ENCODE measurements around the gene RNF31.

Gene RNF31

DNA sequence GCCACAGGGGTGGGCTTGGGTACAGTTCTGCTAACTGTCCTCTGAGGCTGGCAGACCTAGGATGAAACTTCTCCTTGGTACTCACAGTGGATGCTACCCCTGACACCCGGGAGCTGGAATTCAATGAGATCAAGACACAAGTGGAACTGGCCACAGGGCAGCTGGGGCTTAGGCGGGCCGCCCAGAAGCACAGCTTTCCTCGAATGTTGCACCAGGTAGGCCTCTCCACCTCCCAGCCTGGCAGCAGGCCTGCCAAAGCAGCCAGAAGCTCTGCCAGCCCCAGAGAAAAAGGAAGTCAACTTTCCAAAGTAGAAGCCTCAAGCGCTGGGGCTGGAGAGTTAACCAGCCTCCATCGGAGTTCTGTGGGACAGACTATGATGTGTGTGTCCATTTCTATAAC is 30.1 kb upstream of the RNF31 start:
- no peak for DNase-seq

DNA sequence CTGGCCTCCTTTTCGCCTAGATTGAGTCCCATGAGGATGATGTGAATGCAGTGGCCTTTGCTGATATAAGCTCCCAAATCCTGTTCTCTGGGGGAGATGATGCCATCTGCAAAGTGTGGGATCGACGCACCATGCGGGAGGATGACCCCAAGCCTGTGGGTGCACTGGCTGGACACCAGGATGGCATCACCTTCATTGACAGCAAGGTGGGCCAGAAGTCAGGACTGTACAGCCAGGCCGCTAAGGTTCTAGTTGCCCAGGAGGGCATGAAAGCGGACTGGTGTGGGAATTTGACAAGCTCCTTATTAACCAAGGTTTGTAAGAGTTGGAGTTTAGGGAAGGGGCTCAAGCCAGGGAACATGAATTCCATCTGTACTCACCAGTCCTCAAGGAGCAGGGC is 27.6 kb upstream of the RNF31 start:
- no peak for DNase-seq

DNA sequence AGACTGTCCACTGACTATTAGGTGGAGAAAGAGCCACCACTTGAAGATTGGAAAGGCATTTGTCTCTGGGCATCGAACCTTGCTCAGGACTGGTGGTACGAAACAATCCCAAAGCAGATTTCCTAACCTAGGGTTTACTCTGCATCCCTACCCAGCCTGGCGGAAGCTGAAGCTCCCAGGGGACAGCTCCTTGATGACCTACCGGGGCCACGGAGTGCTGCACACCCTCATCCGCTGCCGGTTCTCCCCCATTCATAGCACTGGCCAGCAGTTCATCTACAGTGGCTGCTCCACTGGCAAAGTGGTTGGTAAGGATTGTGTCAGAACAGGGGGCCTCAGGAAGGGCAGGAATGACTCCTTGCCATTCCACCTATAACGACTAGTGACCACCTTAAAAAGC is 26.1 kb upstream of the RNF31 start:
- no peak for DNase-seq

DNA sequence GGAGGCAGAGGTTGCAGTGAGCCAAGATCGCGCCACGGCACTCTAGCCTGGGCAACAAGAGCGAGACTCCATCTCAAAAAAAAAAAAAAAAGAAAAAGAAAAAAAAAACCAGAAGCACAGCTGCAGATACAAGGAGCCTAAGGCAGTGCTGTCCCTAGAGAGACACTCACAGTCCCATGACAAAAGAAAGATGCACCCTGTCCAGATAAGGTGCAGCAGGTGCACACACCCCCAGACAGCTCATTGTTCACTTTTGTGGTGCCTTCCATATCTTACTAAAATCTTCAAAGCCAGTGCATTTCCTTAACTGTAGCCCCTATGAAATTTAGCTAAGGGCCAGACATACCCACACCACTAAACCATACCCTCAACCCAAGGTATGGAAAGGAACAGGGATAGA is 24.9 kb upstream of the RNF31 start:
- DNase-seq, result no peak

DNA sequence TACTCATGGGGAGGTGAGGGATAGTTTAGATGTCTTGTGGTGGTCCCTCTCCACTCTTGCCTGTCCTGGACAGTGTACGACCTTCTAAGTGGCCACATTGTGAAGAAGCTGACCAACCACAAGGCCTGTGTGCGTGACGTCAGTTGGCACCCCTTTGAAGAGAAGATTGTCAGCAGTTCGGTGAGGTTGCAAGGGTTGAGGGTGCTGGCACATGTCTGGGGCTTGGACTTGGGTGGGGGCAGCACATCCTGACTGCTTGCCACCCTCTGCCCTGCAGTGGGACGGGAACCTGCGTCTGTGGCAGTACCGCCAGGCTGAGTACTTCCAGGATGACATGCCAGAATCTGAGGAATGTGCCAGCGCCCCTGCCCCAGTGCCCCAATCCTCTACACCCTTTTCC is 24.4 kb upstream of the RNF31 start:
- DNase-seq, result no peak

DNA sequence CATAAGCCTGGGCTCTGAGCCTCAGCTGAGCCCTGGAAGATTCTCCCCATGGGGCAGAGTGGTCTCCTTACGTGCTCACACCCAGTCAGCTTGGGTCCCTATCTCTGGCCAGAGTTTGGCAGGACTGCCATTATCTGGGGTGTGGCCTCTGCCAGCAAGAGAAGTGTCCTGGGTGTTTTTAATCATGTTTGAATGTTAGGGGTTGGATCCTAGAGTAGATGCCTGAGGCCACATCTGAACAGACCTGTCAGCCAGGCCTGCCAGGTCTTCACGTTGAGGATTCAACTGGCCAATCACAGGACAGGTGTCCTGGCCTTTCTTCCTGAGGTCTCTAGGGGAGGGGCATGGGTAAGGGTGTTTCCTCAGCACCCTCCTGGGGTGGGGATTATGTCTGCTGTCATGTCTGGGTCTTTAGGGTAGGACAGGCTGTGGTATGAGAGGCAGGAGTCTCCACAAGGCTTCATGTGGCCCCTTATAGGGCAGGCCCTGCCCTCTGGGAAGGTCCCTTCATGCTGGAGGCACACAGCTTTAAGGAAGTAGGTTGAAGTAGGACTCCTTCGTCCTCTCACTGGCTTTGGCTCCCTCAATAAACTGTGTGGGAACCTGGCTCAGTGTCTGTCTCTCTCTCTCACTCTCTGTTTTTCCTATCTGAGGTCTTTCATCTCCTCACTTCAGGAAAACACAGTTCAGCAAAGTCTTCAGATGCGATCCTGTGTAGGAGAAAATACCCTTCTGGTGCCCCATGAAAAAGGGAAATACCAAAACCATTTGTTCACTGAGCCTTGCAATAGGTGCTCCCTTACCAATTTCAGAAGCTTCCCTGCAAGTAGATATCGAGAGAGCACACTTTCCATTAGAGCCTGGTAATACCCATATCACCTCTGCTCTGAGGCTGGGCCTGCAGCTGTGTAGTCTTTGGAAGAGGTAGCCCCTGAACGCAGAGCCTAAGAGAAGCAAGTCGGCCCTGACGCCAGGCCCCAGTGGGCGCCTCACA is 23.6 kb upstream of the RNF31 start:
- DNase-seq, result no peak

DNA sequence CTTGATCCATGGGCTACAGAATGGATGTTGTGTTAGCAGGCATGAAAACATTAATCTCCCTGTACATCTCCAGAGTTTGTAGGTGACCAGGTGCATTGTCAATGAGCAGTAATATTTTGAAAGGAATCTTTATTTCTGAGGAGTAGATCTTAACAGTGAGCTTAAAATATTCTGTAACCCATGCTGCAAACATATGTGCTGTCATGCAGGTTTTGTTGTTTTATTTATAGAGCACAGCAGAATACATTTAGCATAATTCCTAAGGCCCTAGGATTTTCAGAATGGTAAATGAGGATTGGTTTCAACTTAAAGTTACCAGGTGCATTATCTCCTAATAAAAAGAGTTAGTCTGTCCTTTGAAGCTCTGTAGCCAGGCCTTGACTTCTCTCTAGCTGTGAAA is 20.4 kb upstream of the RNF31 start:
- no peak for DNase-seq

DNA sequence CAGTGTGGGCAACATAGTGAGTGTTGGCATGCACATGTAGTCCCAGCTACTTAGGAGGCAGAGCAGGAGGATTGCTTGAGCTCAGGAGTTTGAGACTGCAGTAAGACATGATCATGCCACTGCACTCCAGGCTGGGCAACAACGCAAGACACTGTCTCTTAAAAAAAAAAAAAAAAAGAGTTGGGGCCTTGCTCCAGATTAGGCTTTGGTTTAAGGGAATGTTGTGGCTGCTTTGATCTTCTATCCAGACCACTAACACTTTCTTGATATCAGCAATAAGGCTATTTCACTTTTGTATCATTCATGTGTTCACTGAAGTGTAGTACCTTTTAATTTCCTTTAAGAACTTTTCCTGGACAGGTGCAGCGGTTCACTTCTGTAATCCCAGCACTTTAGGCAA is 19.6 kb upstream of the RNF31 start:
- no peak for DNase-seq

DNA sequence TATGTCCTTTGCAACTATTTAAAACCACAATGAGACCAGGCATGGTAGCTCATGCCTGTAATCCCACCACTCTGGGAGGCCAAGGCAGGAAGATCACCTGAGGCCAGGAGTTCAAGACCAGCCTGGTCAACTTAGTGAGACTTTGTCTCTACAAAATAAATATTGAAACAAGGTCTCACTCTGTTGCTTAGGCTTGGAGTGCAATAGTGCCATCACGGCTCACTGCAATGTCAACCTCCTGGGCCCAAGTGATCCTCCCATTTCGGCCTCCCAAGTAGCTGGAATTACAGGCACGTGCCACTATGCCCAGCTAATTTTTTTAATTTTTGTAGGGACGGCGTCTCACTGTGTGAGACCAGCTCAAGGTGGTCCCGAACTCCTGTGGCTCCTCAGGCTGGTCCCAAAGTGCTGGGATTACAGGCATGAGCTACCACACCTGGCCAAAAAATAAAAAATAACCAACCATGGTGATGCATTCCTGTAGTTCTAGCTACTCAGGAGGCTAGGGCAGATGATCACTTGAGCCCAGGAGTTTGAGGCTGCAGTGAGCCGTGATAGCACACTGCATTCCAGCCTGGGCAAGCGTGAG is 17.8 kb upstream of the RNF31 start:
- no peak for DNase-seq

DNA sequence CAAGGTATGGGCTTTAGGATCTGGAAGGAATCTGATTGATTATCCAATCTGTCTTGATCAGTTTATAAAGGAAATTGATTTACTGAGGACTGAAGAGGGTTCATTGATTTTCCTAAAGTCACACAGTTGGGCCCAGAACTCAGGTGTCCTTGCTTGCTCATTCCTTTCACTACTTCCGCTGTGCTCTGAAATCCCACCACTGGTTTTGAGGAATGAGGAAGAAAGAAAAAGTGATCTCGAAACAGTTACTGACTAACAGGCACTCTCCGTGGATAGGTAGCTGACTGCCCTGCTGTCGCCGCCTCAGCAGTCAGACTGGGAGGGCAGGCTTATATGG is 16.9 kb upstream of the RNF31 start, which contains the start of gene FITM1:
FITM1 (plus strand) TSS at position 280 of the 337 bp plus-strand sequence. CDS start 905 bp downstream, outside the sequence.
- no peak for DNase-seq

DNA sequence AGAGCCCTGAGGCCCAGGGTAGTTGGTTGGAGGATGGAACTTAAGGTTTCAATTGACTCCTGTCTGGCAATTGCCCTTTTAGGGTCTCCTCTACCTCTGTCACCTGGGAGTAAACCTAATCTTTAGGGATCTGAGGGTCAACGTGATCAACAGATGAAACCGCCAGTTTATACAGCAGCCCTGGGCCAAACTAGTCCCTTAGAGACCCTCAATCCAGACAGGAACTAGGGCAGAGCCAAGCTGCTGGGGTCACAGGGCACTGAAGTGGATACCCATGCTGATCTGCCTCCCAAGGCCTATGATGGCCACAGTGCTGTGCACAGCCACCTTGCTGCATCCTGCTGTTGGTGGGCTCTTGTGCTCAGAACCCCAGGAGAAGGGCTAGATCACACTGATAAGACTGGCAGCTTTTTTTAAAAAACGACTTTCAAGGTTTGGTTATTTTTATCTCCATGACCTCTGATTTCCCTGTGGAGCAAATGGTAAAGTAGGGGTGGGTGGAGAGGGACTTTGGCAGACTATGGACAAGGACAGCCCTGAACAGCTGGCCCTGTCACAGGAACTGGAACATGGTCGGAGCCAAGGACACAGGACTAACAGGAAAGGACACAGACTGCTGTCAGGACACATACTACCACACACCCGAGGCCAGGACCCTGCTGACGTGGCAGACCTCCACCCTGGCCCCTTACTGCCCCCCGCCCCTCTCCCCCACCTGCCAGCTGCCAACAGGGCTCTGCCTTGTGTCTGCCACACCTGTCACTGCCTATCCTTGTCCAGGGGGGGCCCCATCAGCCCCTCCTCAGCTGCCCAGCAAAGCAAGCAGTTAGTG is 16.4 kb upstream of the RNF31 start:
- no peak for DNase-seq

DNA sequence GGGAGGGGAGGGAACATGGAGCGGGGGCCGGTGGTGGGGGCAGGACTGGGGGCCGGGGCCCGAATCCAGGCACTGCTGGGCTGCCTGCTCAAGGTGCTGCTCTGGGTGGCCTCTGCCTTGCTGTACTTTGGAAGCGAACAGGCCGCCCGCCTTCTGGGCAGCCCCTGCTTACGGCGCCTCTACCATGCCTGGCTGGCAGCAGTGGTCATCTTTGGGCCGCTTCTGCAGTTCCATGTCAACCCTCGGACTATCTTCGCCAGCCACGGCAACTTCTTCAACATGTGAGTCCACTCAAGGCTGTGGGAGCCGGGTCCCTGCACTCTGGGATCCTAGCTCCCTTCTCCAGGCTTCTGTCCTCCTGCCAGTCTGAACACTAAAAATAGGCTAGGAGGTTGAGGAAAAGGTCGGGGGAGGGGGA is 15.7 kb upstream of the RNF31 start:
- DNase-seq, result no peak

DNA sequence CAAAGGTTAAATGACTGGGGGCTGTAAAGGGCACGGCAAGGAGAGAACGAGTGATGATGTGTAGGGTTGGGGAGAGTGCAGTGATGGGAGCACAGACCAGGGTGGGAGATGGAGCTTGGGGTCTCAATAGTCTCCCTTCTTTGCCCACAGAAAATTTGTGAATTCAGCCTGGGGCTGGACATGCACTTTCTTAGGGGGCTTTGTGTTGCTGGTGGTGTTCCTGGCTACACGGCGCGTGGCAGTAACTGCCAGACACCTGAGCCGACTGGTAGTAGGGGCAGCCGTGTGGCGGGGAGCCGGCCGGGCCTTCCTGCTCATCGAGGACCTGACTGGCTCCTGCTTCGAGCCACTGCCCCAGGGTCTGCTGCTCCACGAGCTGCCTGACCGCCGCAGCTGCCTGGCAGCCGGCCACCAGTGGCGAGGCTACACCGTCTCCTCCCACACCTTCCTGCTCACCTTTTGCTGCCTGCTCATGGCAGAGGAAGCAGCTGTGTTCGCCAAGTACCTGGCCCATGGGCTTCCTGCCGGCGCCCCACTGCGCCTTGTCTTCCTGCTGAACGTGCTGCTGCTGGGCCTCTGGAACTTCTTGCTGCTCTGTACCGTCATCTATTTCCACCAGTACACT is 15.1 kb upstream of the RNF31 start:
- DNase-seq, result no peak

DNA sequence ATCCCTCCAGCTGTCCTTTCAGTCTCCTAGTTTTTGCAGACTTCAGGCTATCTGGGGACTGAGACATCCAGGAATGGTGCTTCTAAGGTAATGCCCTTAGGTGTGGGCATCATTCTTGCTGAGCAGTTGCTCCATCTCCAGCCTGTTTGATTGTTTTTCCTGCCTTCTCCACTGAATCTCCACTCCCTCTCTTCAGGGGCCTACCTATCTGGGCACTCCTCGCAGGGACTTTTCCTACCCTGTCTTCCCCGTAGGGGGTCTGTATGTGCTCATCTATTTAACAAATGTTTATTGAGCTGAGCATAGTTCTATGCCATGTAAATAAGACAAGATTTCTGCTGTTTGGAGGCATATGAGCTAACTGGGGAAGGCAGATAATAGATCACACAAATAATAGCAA is 14.3 kb upstream of the RNF31 start:
- no peak for DNase-seq

DNA sequence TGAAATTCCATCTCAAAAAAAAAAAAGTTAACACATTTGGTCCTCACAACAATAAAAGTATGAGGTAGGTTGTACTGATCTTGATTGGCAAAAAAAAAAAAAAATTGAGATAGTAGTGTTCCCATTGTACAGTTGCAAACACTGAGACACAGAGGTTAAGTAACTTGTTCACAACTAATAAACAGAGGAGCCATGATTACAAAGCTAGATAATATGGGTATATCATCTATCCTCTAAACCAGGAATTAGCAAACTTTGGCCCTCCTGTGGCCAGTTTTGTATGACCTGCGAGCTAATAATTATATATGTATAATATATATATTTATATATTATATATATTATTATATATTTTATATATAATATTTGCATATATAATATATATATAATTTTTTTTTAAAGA is 13.6 kb upstream of the RNF31 start:
- DNase-seq, result no peak

DNA sequence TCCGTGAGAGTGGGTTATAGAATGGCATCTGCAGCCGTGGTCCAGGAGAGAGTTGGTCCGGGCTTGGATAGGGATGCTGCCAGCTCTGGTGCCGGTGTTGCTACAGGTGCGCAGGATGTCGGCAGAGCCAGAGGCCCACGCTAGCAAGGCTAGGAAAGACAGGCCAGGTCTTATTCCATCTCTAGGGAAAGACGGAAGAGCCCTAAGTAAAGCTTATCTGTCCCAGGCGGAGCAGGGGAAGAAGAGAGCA is 11.8 kb upstream of the RNF31 start:
- no peak for DNase-seq

DNA sequence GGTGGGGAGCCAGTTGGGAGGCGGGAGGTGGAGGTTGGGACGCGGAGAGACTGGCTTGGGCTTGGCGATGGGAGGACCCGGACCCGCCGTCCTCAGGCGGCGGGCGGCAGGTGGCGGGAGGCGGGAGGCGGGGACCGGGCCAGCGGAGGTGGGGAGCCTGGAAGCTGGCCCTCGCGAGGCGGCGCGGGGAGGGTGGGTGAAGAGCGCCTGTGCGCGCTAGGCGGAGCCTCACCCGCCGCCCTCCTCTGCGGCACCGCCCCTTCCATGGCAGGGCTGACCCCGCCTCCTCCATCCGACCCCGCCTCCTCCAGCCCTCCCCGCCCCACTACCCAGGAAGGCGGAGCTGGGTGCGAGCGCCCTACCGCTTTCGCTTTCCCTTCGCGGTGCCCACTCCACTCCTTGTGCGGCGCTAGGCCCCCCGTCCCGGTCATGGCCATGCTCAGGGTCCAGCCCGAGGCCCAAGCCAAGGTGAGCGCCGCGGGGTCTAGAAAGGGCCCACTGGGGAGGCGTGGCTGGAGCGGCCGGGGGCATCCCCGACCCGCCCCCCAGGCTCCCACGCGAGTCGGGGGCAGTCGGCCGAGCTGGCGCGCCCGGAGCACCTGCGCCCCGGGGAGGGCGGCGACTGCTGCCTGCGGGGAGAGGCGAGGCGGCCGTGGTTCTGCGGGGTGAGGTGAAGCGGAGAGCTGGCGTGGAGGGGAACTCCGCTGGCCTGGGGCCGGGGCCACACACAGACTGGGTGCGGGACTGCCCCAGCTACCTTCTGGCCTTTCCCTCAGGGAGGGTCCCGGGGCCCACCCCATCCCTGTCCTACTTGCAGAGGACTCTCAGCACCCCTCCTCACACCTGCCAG is 11.2 kb upstream of the RNF31 start, which contains the start of gene PSME1:
PSME1 (plus strand) TSS at position 361 of the 850 bp plus-strand sequence; CDS start at position 430, 69 bp downstream.
- peak; percentile 91 for DNase-seq

DNA sequence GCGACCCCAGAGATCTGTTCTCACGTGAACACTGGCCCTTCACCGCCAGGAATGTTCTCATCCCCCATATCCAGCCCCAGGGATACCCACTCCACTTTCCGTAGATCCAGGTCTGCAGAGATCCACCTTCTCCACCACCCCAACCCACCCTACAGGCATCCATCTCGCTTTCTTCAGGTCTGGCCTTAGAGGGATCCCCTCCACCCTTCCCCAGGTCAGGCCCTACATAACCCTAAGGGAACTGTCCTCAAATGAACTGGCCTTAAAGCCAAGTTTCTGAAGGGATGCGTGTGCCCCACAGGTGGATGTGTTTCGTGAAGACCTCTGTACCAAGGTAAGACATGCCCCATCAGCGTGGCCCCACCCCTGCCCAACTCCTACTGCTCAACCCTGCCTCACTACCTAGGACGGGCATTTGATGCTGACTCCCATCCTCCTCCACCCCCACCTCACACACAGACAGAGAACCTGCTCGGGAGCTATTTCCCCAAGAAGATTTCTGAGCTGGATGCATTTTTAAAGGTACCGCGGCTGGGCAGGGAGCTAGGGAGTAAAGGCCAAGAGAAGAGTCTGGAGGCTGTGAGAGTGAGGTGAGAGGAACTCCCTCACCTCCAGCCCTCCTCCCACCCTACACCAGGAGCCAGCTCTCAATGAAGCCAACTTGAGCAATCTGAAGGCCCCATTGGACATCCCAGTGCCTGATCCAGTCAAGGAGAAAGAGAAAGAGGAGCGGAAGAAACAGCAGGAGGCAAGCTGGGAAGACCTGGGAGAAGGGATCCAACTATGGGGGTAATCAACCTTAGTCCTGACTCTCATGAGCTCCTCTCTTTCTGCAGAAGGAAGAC is 10.4 kb upstream of the RNF31 start:
- no peak for DNase-seq

DNA sequence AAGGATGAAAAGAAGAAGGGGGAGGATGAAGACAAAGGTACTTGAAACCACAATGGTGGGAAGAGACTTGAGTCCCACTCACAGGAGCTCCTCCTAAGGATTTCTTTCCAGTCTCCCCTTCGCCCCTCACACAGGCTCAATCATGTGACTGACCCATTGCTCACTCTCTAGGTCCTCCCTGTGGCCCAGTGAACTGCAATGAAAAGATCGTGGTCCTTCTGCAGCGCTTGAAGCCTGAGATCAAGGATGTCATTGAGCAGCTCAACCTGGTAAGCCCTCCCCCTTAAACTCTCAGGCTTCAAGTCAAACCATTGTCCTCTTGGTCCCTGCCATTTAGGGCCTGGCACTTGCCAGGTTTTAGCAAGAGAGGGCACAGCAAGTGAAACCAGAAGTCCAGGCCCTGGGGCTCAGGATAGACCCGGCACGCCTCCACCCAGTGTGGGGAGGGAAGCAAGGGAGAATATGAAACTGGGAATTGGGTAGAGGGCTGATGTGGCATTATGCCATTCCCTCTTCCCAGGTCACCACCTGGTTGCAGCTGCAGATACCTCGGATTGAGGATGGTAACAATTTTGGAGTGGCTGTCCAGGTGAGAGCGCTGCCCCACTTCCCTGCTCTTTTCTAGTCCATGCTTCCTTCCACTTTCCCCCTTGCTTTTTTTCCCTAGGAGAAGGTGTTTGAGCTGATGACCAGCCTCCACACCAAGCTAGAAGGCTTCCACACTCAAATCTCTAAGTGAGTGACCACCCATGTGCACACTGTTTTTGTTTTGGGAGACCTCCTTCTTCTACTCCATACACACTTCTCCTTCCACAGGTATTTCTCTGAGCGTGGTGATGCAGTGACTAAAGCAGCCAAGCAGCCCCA is 9.5 kb upstream of the RNF31 start:
- no peak for DNase-seq
